NCI-H82 treated with DMSO at 0.1 percent for 48 hours (cell line): ENCODE results near the gene LRMDA.
A peak's percentile ranks its signal among the peaks of the same experiment; 100 is the strongest.

Experiments
- DNase-seq: peaks from one replicate; lab custom pipeline; 2025; ENCODE audit not compliant: unreplicated experiment; lab: John Stamatoyannopoulos, UW

LRMDA gene

GRCh38 chr10:75884808-75885207, 453.4 kb downstream of the LRMDA start:
- DNase-seq: no peak

GRCh38 chr10:75887369-75887768, 455.9 kb downstream of the LRMDA start:
- no peak for DNase-seq

DNA sequence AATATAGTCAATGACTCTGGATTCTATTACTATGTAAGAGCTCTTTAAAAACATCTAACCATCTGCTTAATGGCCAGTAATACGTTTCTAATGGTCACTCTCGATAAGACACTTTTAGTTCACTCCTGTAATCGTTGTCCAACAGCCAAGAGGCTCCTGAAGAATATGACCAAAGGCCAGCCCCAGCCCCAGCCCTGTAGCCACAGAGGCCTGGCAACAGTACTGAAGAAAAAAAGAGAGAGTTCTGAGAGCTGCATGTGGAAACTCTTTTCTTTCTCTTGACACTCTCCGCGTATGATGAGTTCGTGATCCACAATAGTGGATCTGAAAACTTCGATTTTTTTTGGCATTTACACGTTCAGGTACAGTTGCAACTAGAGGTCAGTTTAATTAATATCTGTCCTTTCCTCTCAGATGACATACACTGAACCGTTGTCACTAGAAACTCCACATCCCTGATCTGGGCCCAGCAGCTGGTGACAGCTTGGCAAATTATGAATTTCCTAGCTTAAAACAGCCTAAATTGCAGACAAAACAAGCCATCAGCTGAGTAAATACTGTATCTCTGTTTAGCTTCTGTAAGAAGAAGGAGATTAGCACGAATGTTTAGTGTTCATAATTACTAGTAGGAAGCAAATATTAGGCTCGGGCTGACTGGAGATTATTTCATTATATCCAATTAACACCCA, 456.7 kb downstream of the LRMDA start:
- DNase-seq: peak; percentile 16

GRCh38 chr10:75889051-75889450, 457.6 kb downstream of the LRMDA start:
- DNase-seq: no peak

GRCh38 chr10:75894761-75895160, 463.3 kb downstream of the LRMDA start:
- DNase-seq: no peak

DNA sequence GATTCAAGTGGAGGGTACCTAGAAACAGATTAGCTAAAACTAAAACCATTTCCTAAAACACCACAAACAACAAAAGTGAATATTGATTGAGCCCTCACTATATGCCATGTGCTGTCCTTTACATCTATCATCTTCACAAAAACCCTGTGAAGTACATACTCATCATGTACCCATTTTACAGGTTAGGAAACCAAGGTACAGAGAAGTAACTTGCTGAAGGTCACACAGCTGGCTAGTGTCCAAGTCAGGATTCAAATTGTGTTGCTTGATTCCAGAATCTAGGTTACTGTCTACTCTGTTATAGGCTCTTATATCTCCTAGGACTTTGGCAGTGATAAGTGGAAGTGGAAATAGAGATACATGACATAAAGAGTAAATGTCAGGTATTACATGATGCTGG, 463.8 kb downstream of the LRMDA start:
- no peak for DNase-seq

DNA sequence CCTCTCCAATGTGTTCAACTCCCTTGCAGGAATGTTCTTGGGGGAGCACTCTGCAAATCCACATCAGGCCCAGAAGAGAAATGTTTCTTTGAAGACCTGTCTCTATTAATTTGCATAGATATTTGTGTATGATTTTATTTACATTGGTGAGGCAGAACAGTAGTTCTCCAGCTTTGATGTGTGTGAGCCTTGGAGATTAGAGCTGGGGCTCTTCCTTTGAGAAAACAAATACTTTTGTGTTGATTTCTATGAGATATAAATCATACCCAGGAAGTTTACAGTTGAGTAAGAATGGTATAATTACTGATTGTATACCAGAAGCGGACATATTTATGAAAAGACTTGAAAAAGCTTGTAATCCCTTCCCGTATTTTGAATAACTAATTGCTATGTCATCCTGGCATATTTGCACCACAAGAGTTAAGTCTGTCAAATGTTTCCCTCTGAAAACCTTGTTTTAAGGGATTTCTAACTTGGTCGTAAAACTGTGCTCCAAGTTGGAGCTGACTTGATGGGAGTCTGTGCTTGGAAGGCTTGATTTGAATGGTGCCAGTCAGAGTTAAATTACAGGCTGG, 468.5 kb downstream of the LRMDA start:
- no peak for DNase-seq

GRCh38 chr10:75902816-75903215, 471.4 kb downstream of the LRMDA start:
- no peak for DNase-seq

GRCh38 chr10:75904499-75905283, 473.3 kb downstream of the LRMDA start:
- no peak for DNase-seq

GRCh38 chr10:75905490-75905889, 474.1 kb downstream of the LRMDA start:
- DNase-seq: no peak

DNA sequence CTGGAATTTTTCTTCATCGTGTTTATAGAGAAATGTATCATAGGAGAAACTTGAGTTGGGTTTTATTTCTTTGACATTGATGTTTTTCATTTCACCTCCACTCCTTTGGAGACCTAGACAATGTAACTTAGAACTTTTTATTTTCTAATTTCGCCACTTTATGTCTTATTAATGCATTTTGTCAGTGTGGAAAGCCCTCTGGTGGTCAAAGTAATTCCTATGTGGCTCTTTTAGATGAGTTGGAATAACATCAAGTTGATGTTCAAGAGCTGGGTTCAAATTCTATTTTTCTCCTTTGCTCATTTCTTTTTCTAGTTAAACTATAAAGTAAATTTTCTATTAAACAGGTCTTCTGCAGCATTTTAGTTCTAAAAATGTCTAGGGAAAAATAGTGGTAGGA, 478.6 kb downstream of the LRMDA start:
- DNase-seq: no peak

GRCh38 chr10:75911426-75911825, 480.0 kb downstream of the LRMDA start:
- no peak for DNase-seq

DNA sequence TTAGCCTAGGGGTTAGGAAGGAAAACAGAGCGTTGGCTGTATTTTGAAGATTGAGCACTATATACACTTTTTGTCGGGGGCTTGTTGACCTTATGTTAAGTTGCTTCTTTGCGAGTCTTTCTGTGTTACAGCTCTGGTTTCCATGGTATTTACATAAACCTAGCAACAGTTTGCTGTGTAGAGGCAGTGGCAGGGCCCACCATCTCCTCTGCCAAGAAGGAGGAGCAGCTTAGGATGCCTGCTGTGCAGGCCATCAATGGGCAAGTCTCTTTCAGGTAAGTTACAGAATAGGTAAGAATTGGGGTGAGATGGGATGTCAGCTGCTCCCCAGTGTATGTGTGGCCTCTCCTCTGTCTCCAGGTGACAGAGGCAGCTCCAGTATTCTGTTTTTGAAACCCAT, 485.5 kb downstream of the LRMDA start:
- DNase-seq: no peak

GRCh38 chr10:75919913-75920312, 488.5 kb downstream of the LRMDA start:
- DNase-seq: no peak

GRCh38 chr10:75922435-75922834, 491.0 kb downstream of the LRMDA start:
- DNase-seq: no peak

DNA sequence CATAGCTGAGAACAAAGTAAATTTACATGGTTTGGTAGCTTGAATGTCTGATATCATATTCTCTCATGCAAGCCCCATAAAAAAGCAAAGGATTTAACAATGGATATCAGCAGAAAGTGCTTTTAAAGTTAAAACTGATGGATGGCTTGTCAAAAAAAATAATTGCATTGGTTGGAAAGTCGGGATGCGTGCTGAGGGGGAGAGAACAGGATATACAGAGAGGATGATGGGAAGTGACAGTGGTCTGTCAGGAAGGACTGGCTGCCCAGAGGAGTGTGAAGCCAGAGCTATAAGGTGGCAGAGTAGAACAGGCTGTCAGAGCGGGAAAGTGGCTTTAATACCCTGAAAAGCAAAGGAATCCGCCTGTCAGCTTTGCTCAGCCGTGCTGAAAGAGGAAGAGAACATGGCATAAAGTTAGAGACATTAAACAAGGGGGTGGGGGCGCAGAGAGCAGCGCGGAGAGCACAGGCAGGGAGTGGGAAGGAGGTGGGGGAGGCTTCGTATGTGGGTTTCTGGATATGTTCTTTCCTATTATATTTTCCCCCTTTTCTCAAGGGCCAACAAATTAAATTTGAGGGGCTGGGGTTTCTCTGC, 493.0 kb downstream of the LRMDA start:
- DNase-seq: no peak

GRCh38 chr10:75925999-75926398, 494.6 kb downstream of the LRMDA start:
- DNase-seq: no peak

- peak; percentile 11 for DNase-seq
Measured at GRCh38 chr10:75926763-75927162, 495.3 kb downstream of the LRMDA start.

DNA sequence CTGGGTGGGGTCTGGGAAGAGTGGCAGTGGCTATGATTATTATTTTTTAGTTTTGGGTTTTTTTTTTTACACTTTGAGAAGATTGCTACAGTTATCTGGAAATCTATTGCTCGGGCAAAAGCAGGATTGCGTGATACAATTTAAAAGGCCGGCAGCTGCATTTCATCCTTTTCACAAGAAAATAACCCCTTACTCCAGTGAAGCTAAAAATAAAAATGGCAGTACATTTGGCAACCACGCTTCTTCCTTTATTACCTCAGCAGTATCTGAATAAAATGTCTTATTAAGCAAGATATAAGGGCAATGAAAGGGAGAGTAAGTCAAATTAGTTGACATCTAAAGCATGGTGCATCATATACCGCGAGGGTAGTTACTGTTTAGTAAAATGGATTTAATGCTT, 496.8 kb downstream of the LRMDA start:
- no peak for DNase-seq

- DNase-seq: no peak
Measured at GRCh38 chr10:75929630-75930161, 498.3 kb downstream of the LRMDA start.

DNA sequence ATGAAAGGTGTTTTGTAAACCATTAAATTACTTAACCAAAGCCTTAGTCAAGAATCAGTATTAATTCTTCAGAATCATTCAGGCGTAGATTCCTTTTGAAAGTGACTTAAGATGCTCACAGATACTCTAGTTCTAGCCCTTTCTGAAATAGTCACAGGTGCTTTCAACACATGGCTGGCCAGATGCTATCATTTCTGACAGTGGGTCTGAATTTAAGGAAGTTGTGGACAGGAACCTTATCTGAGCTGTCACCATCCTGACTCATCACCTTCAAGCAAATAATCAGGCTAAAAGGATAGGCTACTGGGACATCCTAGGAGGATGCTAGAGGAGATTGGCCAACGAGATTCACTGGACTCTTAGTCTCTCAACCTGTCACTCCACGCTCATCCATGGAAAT, 501.5 kb downstream of the LRMDA start:
- no peak for DNase-seq

GRCh38 chr10:75935240-75935639, 503.8 kb downstream of the LRMDA start:
- no peak for DNase-seq
